HG02943 (cell line): Measurements from ENCODE around the gene TTC32.
"Not testable (repeated sequence)": the region's sequence is repeated elsewhere in the genome, so short reads cannot be mapped to it uniquely, and the experiment has no call there.

Experiments used
- ATAC-seq: cut with Tn5 transposase; IDR thresholded peaks from one replicate; pipeline ENCODE4 v1.9.1; 2021; ENCODE audit warnings: mild to moderate bottlenecking, low read depth, moderate library complexity; ENCODE audit not compliant: unreplicated experiment

The TTC32 gene

DNA sequence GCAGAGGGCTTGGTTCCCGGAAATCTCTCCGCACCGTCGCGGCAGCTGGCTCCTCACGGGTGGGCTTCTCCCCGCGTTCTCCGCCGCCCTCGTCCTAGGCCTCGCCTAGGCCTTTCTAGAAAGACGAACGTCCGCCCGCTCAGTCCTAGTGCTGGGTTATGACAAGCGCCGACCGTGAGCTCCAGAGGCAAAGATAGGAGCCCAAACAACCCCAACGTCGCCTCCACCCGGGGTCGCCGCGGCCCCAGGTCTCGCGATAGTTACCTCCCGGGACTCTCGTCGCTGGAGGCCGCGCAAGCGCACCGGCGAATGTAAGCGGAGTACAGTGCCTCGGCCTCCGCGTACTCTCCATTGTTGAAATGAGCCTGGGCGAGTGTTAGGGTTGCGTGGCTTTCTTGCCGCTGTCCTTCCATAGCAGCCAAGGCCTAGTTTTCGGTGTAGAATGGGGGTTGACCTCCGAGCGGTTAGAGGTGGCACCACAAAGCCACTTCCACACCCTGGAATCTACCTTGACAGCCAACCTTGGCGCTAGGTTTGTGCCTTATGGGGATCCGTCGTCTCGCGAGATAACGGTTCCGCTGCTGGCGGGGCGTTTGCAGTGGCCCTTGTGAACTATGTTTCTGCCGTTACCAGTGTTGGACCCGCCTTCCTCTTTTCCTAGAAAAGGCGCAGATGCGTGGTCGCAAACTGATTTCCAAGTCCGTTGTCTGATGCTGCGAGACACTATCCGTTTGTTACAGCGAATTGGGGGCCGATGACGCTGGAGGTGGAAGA lies at the start of gene TTC32:
TSS of gene TTC32 (minus strand) at position 542 of the 774 bp plus-strand sequence. CDS start at position 413, 129 bp downstream.
- ATAC-seq: peak; percentile 86

- ATAC-seq: no peak
Observed at GRCh38 chr2:19949071-19949470, 47.3 kb upstream of the TTC32 start.

DNA sequence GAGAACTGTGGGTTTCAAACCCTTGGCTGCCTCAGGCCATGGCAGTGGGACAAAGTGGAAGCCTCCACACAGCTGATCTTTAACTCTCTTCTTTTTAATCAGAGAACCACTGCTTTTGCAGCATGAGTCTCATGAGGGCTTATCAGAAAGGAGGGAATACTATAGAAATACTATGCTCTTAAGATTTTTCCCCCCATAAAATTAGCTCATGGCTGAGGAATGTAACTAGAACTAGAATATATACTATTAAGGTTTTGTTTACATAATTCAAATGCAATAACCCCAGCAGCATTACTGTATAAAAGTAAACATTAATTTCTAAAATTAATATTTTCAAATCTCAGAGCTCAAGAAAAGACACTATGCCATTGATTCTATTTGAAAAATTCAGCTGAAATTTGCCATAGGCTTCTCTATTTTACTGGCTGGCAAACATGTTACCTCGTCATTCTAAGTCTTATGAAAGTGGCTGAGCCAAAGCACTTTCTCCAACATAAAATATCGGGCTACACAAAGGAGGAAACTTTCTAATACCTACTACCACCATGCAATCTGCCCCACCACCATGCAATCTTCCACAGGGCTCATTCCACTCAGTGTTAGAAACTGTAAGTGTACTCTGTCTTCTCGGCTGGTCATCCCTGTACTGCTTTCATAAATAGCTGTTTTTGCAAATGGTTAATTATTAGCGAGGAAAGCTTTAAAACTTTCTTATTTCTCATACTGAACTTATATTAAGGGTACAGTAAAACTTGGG lies 45.6 kb upstream of the TTC32 start:
- ATAC-seq: no peak

- no peak for ATAC-seq
Observed at GRCh38 chr2:19944205-19944845, 42.5 kb upstream of the TTC32 start.

DNA sequence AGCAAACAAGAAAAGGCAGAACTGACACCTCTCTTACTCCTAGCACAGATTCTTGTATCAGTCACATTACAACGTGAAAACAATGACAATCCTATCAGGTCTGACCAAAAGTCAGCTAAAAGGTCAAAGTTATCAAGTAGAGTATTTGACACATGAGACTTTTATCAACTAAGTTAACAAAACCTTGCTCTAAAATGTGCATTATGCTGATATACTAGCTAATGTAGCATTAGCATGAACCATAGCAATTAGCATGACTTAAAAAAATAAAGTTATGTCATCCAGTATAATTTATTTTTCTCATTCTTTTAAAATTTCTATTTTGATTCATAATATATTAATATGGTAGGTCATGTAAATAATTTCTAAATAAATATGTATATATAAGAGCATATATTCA lies 41.4 kb upstream of the TTC32 start:
- ATAC-seq: no peak

- ATAC-seq: no peak
Observed at GRCh38 chr2:19942199-19942598, 40.4 kb upstream of the TTC32 start.

DNA sequence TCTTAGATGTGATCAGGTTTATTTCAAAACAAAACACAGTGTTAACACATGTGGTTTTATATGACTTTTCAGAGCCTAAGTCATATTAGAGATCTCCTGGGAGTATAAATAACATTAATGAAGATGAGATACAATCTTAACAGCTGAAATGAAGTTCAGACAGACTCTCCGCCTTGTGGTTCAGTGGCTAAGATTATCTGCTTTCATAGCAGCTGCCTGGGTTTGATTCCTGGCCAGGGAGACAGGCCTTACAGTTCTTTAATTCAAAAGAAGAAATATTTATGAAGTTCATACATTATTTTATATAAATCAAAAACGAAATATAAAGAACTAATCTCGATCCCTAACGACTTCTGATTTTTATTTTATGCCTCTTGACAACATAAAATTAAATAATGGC lies 35.2 kb upstream of the TTC32 start:
- ATAC-seq: no peak

GRCh38 chr2:19936203-19936602 lies 34.4 kb upstream of the TTC32 start:
- no peak for ATAC-seq

DNA sequence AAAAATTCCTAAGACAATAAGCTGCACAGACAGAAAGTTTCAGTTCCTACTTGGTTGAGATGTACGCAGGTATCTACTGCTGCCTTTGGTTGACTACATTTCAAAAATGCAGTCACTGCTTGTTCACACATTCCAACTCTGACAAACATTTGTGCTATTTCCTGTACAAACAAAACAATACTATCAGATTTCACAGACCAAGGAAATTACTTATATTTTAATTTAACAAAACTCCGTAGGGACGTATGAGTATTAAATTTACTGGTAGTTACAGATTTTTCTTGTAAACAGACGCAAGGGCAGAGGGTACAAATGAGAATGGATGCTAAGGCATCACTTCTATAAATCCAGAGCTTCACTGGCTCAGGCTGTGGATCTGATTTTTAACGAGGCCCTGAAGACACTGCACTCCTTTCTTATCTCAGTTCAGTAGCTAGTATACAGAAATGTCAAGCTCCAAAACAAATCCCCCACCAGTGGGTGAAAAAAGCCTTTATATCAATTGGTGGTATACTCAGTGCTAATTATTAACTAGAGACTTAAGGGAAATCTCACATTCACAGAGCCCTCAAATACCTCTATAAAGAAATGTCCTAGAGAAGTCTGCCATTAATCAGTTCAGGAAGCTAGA lies 31.7 kb upstream of the TTC32 start:
- ATAC-seq: no peak

DNA sequence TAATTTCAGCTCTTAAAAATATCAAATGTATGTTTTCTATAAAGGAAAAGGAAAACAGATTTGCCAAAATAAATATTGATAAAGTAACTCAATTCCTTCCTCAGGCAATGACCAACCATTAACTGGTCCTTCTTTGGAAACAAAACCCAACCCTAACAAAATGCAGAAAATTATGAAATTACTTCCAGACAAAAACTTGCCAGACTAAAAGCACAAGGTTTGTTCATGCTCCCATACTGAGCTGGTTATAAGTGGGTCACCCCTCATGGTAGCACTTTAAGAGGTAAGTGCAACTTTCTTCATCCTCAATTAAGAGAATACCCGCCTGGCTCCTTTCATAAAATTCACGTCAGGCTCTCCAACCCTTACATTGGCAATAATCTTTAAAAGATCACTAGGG lies 31.1 kb upstream of the TTC32 start:
- no peak for ATAC-seq

DNA sequence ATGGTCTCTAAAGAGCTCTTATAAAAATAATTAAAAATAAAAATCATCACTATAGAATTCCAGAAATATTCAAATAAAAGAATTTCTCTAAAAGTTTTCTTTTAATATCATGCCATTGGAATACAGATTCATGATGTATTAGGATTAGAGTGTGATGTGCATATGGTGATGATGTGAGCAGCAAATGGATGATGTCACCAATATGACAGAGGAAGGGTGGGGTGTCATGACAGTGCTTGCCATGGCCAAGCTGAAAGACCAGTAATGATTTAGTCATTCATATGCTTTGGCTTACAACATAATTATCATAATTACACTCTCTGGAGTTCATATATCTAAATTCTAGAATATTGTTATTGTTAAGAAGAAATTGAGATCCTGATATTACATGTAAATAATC lies 27.4 kb upstream of the TTC32 start:
- no peak for ATAC-seq

DNA sequence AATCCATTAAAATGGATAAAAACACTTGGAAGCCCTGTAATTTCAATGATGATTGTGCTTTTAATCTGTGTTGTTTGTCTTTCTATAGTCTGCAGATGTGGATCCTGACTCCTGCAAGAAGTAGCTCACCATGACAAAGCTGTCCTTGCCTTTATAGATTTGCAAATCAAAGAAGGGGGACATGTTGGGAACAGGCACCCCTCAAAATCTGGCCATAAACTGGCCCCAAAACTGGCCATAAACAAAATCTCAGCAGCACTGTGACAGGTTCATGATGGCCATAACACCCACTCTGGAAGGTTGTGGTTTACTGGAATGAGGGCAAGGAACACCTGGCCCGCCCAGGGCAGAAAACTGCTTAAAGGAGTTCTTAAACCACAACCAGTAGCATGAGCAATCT lies 26.0 kb upstream of the TTC32 start:
- not testable (repeated sequence) for ATAC-seq

GRCh38 chr2:19924526-19924925 lies 22.7 kb upstream of the TTC32 start:
- not testable (repeated sequence) for ATAC-seq

GRCh38 chr2:19922188-19922587 lies 20.4 kb upstream of the TTC32 start:
- not testable (repeated sequence) for ATAC-seq

- ATAC-seq: no peak
Observed at GRCh38 chr2:19916385-19916950, 14.7 kb upstream of the TTC32 start.

DNA sequence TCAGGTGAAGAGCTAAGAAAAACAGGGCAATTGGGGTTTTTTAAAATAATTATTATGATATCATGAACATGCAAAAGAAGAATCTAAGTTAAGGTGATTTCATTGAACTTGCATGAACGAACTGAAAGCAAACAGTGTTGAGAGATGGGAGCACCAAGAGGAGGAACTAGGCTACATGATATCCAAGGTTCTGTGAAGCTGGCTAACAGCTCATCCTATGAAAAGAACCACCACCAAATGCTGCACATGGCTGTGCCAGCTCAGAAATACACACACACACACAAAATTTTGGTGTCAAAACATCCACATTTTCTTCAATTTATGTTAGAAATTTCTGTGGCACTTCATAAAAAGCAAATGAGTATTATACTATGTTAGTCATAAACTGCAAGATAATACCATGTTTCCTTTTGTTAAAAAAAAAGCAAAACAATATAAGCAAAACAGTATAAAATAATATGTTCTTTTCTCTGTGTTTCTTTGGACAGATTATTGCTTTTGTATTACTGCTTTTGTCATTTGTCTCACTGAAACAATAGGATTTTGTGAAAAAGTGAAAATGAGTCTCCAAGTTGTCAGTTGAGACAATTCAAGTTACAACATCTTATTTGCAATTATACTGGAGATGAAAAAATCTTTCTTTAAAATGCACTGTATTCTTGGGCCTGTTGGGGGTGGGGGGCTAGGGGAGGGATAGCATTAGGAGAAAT lies 12.6 kb upstream of the TTC32 start:
- no peak for ATAC-seq

DNA sequence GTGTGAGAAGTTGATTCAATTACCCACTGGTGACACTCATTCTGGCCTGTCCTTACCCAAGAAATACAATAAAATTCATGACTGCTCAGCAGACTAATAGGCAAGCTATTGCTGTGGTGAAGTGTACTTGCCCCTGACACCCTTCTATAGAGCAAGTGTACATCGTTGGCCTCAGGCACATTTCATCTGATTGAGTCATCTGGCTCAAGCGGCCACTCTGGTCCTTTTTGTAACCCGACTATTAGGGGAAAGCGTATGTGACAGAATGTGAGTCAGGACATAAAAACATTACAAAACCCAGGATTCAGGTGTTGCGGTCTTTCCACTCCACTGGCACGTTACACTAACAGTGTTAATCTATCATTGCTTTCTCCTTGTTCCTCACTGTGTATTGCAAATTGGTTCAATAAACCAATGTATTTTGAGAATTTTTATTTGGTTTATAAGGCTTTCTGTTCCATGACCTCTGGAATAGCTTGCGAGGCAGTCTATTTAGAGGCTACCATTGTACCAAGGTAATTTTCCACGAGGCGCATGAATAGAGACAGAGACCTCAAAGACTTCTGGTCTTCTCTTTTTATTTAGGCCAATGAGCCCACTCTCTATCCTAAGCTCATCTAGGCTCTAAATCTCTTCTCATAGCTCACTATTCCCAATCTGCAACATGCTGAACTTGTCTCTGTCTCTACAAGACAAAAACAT lies 10.2 kb upstream of the TTC32 start:
- ATAC-seq: no peak

DNA sequence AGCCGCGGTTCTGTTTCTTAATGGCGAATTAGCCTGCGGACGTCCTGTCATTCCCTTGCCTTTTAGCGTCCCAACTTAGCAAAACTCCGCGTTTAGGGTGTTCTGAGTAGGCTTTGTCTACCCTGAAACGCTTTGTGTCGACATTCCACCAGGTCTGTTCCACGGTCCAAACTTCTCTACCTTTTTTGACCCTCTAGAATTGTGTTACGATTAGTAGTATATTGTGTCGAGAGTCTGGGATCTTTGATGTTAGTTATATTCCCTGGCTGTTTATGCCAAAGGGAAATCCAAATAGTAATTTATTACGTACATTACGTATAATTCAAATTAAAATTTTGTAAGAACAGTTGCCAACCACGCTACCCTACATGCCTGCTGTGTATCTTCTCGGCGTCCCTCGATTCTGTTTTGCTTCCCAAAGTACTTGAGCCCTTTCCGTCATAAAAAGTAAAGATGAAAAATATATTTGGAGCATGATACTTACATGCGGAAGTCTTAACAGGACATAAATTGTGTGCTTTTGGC lies 495 bp upstream of the TTC32 start:
- ATAC-seq: peak; percentile 8

- ATAC-seq: no peak
Observed at GRCh38 chr2:19900931-19901441, 797 bp downstream of the TTC32 start.
